Skin of body (tissue), 2 donors: ENCODE measurements around the gene ETV7. TPM values are rescaled to one million over a fixed set of nuclear protein-coding genes. Genes with fewer than 3 reads are reported as not detected.
"Not testable (repeated sequence)": the region's sequence is repeated elsewhere in the genome, so short reads cannot be mapped to it uniquely, and the experiment has no call there.

Experiments used
- DNase-seq: peaks from one replicate; lab custom pipeline; 2025; lab: John Stamatoyannopoulos, UW
- total RNA-seq: library from RNA; depleted of rRNA; stranded (reverse); fragments of >200 nt; gene quantifications from one replicate; pipeline ENCODE4 v1.2.3, GENCODE V29; 2014

ETV7 gene
- total RNA-seq = 0.49 TPM

DNA sequence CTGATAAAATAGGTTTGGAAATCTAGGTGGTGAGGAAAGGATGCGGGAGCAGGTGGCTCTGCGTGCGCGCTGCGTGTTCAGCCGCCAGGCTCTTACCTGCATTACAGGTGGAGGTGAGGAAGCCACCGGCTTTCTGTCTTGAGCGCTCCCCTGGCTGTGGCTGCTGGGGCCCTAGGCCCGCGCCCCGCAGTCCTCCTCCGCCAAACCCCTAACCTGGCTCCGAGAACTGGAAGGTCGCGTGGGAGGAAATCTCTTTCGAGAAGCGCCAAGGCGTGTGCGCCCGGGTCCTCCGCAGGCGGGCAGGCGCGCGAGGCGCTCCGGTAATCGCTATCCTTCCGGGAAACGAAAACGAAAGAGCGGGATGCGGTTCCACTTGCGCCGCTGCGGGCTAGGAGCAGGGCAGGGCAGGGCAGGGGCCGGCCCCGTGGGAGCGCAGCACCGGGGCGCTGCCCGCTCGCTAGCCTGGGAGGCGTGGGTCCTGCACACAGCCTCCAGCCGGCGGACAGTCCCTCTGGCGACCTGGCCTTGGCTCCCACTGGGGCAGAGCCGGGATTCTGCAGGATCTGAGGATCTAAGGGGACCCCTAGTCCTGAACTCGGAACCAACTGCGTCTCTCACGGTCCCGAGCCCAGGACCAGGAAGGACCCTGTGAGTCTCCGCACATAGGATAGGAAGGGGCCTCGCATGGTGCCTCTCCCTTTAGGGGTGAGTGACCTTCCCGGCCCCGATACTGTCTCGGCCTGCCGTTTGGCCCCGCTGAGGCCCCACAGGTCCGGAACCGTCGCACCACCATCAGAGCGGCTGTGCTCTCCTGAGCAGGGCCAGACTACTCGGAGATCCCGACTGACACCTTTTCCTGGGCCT is at the start of gene ETV7:
TSS of gene ETV7 (minus strand) at position 230 of the 864 bp plus-strand sequence. CDS start at position 102, 128 bp downstream.
- no peak for DNase-seq

GRCh38 chr6:36436466-36436865 is 49.0 kb upstream of the ETV7 start:
- DNase-seq = no peak

- no peak for DNase-seq
Observed at GRCh38 chr6:36432151-36432671, 44.7 kb upstream of the ETV7 start.

- DNase-seq = no peak
Observed at GRCh38 chr6:36431197-36431596, 43.7 kb upstream of the ETV7 start.

DNA sequence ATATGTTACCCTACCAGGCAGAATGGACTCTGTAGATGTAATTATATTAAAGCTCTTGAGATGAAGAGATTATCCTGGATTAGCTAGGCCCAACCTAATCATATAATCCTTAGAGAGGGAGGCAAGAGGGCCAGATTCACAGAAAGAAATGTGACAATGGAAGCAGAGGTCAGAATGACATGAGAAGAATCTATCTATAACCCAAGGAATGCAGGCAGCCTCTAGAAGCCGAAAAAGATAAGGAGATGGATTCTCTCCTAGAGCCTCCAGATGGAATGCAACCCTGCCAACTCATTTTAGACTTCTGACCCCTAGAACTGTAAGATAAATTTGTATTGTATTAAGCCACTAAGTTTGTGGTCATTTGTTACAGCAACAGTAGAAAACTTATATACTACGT is 42.9 kb upstream of the ETV7 start:
- no peak for DNase-seq

- DNase-seq = no peak
Observed at GRCh38 chr6:36428911-36429310, 41.4 kb upstream of the ETV7 start.

DNA sequence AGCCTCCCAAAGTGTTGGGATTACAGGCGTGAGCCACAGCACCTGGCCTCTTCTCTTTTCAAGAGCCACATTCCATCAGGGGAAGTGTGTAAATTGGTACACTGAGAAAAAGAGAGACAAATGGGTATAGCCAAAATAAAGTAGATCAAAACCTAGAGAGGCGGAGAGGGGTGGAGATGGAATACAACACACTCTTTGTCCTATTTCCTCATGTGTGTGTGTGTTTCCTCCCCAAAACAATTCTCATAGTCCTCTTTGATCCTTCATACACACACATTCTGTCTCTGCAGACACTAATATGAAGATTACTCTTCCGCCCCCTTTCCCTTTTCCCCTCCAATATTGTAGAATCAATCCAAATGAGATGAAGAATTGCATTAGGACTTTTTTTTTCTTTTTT is 39.2 kb upstream of the ETV7 start:
- no peak for DNase-seq

DNA sequence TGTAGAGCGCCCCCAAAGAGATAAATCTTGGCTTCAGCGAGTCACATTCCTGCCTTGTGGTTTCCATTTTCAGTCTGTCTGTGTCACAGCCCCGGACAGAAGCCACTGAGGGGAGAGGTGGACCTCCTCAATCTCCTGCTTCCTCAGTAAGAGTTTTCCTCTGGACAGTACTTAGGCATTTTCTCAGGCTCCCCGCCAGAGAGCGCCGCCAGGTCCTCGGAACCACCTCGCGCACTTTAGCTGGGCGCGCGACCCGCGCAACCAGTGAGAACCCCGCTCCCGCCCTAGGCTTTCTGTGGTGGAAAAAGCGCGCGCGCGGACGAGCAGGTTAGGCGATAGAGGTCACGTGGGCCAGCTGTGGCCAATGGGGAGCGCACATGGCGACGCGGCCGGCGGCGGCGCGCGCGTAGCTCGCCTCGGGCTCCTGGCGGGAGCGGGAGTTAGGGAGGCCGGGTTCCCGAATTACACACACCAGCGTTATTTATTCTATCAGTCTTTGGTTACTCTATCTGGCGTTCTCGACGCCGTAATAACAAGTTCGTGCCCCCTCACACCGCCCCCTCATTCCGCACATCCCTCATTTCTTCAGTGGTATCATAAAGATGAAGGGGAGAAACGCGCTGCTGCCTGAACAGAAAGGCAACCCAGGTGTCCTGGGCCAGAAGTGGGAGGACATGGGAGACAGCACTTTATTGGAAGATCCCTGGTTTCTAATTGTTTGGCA is 35.8 kb upstream of the ETV7 start:
- DNase-seq = peak; percentile 92

DNA sequence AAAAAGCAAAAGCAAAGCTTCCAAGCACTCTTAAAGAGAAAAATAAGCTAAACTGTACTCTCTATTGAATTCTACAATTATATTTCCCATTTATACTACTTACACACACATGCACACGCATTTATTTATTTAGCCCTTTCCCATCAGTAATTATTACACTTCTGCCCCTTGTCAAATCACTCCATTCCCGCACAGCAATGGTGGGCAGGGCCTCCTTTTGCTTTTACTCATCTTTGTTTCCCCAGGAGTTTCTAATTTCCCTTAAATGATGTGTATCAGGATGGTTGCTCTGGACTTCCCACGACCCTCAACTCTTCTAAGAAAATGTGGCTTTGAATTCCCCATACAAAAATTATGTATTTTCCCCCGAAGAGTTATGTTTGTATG is 35.2 kb upstream of the ETV7 start:
- DNase-seq = no peak

- no peak for DNase-seq
Observed at GRCh38 chr6:36419310-36419709, 31.8 kb upstream of the ETV7 start.

GRCh38 chr6:36418558-36418957 is 31.1 kb upstream of the ETV7 start:
- no peak for DNase-seq

GRCh38 chr6:36414481-36414880 is 27.0 kb upstream of the ETV7 start:
- no peak for DNase-seq

GRCh38 chr6:36413489-36414480 is 26.3 kb upstream of the ETV7 start:
- DNase-seq = no peak

DNA sequence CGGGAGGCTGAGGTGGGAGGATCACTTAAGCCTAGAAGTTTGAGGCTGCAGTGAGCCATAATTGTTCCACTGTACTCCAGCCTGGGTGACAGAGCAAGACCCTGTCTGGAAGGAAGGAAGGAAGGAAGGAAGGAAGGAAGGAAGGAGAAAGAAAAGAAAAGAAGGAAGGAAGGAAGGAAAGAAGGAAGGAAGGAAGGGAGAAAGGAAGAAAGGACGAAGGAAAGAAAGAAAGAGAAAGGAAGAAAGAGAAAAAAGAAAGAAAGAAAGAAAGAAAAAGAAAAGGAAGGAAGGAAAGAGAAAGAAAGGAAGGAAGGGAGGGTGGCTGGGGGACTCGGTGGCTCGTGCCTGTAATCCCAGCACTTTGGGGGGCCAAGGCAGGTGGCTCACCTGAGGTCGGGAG is 22.2 kb upstream of the ETV7 start:
- DNase-seq = not testable (repeated sequence)

DNA sequence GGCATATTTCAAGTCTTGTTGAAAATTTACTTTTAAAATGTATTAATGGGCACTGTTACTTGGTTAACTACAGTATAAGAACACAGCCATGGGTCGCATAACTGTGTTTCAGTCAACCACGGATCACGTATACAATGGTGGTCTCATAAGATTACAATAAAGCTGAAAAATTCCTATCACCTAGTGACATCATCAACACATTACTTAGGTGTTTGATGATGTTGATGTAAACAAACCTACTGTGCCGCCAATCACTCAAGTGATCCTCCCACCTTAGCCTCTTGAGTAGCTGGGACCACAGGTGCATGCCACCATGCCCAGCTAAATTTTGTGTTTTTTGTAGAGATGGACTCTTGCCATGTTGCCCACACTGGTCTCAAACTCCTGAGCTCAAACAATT is 16.7 kb upstream of the ETV7 start:
- no peak for DNase-seq

GRCh38 chr6:36402481-36402880 is 15.0 kb upstream of the ETV7 start:
- no peak for DNase-seq

DNA sequence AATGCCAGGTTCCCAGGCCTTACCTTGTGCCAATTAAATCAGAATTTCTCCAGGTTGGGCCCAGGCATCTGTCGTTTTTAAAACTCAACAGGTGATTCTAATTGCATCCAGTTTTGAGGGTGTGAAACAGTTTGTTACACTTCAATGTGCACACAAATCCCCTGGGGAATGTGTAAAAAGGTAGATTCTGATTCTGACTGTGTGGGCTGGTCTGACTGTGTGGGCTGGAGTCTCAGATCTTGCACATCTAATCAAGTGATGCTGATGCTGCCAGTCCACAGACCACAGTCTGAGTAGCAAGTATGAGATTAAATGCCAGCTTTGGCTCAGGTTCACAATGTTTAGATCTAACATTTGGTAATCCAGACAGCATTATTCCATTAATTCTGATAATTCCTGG is 12.5 kb upstream of the ETV7 start:
- no peak for DNase-seq

GRCh38 chr6:36392621-36393020 is 5.2 kb upstream of the ETV7 start:
- no peak for DNase-seq

GRCh38 chr6:36389353-36389752 is 1.9 kb upstream of the ETV7 start:
- DNase-seq = no peak

- no peak for DNase-seq
Observed at GRCh38 chr6:36386495-36387439, 702 bp downstream of the ETV7 start.
